ENCODE data around the gene TTC32. TPM values are rescaled to one million over a fixed set of nuclear protein-coding genes. Genes with fewer than 3 reads are reported as not detected.
"Not testable (repeated sequence)": the region's sequence is repeated elsewhere in the genome, so short reads cannot be mapped to it uniquely, and the experiment has no call there.

The TTC32 gene
- polyA plus RNA-seq, 6 donors from 2014 or later = 29.8 to 46.2 (median 35.8) TPM

DNA sequence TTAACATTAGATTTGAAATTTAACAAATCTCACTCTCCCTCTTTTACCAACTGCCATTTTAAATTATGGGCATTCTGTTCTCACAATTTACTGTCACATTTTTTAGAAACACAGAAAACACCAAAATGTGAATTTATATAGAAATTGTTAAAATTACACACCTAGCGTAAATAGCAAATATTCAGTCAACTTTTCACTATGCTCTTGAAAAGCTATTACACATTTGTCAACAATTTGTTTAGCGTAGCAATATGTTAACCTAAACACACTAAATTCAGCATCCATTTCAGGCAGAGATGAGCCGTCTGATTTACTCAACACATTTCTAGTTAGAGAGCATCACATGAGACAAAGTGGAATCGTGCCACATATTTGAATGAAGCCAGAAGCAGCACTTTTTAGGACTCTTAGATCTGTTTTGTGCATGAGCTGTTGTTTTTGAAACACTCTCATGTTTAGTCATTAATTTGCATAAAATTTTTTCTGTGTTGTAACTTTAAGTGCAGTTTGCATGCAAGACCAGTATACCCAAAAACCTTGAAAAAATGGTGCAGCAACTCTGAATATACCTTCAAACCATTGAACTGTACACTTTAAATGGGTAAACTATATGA lies 8.2 kb downstream of the TTC32 start:
- Mint-ChIP-seq H3K4me1 (peaks cover 9 to 39% (median 29%) of the 10 kb centered on the region in 3 donors), H3K9me3 (peaks cover 3 to 7% (median 4%) of the 10 kb centered on the region in 7 donors), H3K27me3 (no peaks in the 10 kb centered on the region), H3K4me3 (no peak overlapping the region), H3K36me3 (peaks cover 0 to 6% of the 10 kb centered on the region in 2 donors), H3K27ac (no peak overlapping the region)
- no peak for ATAC-seq (ENCODE audit: low read depth in 2 of 2)
- DNase-seq = no peak

DNA sequence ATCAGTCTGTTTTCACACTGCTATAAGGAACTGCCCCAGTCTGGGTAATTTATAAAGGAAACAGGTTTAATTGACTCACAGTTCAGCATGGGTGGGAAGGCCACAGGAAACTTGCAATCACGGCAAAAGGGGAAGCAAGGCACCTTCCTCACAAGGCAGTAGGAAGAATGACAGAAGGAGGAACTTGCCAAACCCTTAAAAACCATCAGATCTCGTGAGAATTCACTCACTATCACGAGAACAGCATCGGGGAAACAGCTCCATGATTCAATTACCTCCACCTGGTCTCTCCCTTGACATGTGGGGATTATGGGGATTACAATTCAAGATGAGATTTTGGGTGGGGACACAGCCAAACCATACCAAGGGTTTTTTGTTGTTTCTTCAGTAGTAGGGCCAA lies 9.8 kb downstream of the TTC32 start:
- peak overlapping the region in 4 of 6 donors; percentile 58 to 81 (median 70) for H3K27ac Mint-ChIP-seq
- peak overlapping the region in 7 of 8 donors; percentile 4 to 84 (median 34) for H3K4me3 Mint-ChIP-seq
- H3K4me1 Mint-ChIP-seq = peaks cover 5 to 24% (median 20%) of the 10 kb centered on the region in 3 donors
- ATAC-seq (ENCODE audit: low read depth in 2 of 2) (peak; percentile 71 to 95), DNase-seq (peak; percentile 52)
- H3K27me3 Mint-ChIP-seq, H3K9me3 Mint-ChIP-seq, H3K36me3 Mint-ChIP-seq: not testable (repeated sequence)

DNA sequence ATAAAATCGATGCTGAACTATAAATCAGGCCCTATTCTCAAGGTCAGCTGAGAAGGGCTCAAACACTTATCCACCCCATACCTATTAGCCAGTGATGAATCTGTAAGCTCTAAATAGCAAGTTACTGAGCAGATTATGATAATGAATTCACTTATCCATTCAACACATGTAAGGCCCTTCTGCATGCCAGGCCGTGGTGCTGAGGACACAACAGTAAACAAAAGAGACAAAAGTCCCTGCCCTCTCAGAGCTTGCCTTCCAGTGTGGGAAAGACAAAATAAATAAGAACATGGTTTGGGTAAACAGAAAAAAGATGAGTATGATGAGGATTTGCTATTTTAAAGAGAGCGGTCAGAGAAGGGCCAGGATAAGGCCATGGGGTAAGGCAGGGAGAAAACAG lies 11.7 kb downstream of the TTC32 start:
- H3K4me1 Mint-ChIP-seq = peaks cover 5 to 25% (median 20%) of the 10 kb centered on the region in 3 donors
- peaks cover 3 to 7% (median 4%) of the 10 kb centered on the region in 7 donors for H3K9me3 Mint-ChIP-seq
- DNase-seq = no peak
- H3K27me3 Mint-ChIP-seq = no peaks in the 10 kb centered on the region
- peak overlapping the region in 1 of 8 donors; percentile 4 for H3K4me3 Mint-ChIP-seq
- ATAC-seq (ENCODE audit: low read depth in 2 of 2) = no peak
- H3K27ac Mint-ChIP-seq = peak overlapping the region in 2 of 6 donors; percentile 37 to 68
- peaks cover 0 to 6% of the 10 kb centered on the region in 2 donors for H3K36me3 Mint-ChIP-seq

- no peak for ATAC-seq (ENCODE audit: low read depth in 2 of 2)
- peaks cover 3 to 7% (median 4%) of the 10 kb centered on the region in 7 donors for H3K9me3 Mint-ChIP-seq
- DNase-seq = no peak
- H3K27ac Mint-ChIP-seq = peak overlapping the region in 1 of 6 donors; percentile 5
- H3K4me1 Mint-ChIP-seq = peaks cover 5 to 19% (median 14%) of the 10 kb centered on the region in 3 donors
- H3K27me3 Mint-ChIP-seq = no peaks in the 10 kb centered on the region
- H3K36me3 Mint-ChIP-seq = peaks cover 0 to 6% of the 10 kb centered on the region in 2 donors
- no peak overlapping the region for H3K4me3 Mint-ChIP-seq
These were observed 13.0 kb downstream of the TTC32 start for GRCh38 chr2:19888831-19889230.

DNA sequence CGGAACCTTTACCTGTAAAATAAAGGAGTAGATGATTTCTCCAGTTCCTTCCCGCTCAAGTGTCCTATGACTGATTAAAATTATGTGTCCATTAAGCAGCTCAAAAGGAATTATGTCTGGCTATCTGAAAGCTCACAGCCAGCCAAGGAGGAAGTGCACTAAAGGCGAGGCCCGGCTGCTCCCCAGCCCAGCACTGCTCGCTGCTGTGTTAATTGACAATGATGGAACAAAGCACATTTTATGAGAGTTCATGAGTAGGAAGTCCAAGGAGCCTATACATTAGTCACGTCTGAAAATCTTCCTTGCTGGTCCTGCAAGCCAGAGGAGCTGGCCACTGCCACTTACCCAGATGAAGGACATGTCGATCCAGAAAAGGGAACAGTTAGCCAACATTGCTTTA lies 14.3 kb downstream of the TTC32 start:
- Mint-ChIP-seq H3K4me1 (peaks cover 5 to 19% (median 14%) of the 10 kb centered on the region in 3 donors), H3K4me3 (no peak overlapping the region), H3K27ac (no peak overlapping the region), H3K36me3 (peaks cover 0 to 6% of the 10 kb centered on the region in 2 donors), H3K27me3 (no peaks in the 10 kb centered on the region), H3K9me3 (peaks cover 3 to 7% (median 4%) of the 10 kb centered on the region in 7 donors)
- no peak for ATAC-seq (ENCODE audit: low read depth in 2 of 2)
- DNase-seq = no peak

DNA sequence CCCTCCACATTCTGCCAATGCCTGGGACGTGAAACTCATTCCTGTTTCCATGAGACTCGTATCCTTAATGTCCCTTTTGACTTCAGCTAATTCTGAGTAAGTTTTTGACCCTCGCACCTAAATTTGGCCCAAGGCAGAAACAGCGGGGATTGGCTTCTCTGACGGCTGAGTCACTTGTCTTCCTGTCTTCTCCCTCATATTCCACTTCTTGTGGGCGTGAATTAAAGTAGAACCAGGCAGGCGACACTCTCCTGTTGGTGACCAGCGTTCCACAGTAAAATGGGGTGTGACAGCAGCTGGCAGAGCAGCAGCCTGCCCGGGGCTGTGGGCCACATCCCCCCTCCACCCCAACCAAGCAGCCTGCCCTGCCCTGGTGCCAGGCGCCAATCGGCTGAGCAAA lies 15.5 kb downstream of the TTC32 start:
- peaks cover 0 to 7% (median 7%) of the 10 kb centered on the region in 3 donors for H3K4me1 Mint-ChIP-seq
- DNase-seq (no peak), ATAC-seq (ENCODE audit: low read depth in 2 of 2) (no peak)
- H3K36me3 Mint-ChIP-seq = no peaks in the 10 kb centered on the region
- H3K27ac Mint-ChIP-seq = peak overlapping the region in 1 of 6 donors; percentile 82
- H3K4me3 Mint-ChIP-seq = no peak overlapping the region
- H3K27me3 Mint-ChIP-seq = no peaks in the 10 kb centered on the region
- no peaks in the 10 kb centered on the region for H3K9me3 Mint-ChIP-seq

GRCh38 chr2:19885791-19886190 lies 16.0 kb downstream of the TTC32 start:
- no peaks in the 10 kb centered on the region for H3K27me3 Mint-ChIP-seq
- H3K4me1 Mint-ChIP-seq = peaks cover 0 to 7% (median 6%) of the 10 kb centered on the region in 3 donors
- H3K9me3 Mint-ChIP-seq = no peaks in the 10 kb centered on the region
- peaks cover 0 to 1% of the 10 kb centered on the region in 2 donors for H3K36me3 Mint-ChIP-seq
- no peak overlapping the region for H3K4me3 Mint-ChIP-seq
- DNase-seq (no peak), ATAC-seq (ENCODE audit: low read depth in 2 of 2) (no peak)
- peak overlapping the region in 2 of 6 donors; percentile 59 to 85 for H3K27ac Mint-ChIP-seq

- Mint-ChIP-seq H3K9me3 (no peaks in the 10 kb centered on the region), H3K36me3 (peaks cover 0 to 9% of the 10 kb centered on the region in 2 donors), H3K4me1 (peaks cover 0 to 4% (median 0%) of the 10 kb centered on the region in 3 donors), H3K4me3 (peak overlapping the region in 1 of 8 donors; percentile 47), H3K27me3 (no peaks in the 10 kb centered on the region), H3K27ac (peak overlapping the region in 1 of 6 donors; percentile 47)
- ATAC-seq (ENCODE audit: low read depth in 2 of 2) = no peak
- DNase-seq = no peak
These were observed 17.6 kb downstream of the TTC32 start for GRCh38 chr2:19883971-19884720.

DNA sequence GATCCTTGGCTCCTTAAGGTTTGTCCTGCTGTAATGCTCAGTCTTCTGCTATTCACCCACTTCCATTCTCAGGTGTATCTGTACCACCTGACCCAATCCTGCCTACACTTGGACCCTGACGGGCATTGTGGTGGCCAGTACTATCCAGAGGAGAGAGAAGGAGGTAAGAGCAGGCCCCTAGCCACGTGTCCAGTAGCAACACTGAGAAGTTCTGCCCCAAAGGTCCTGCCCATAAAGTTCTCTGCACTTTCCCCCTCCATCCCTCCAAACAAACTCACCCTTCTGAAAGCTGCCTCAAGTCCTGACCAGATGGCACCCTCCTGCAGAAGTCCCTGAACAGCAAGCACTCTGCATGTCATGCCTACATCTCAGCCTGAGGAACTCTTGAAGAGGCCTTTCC lies 18.3 kb downstream of the TTC32 start:
- ATAC-seq (ENCODE audit: low read depth in 2 of 2) (no peak), DNase-seq (no peak)
- Mint-ChIP-seq H3K27ac (peak overlapping the region in 1 of 6 donors; percentile 48), H3K9me3 (no peaks in the 10 kb centered on the region), H3K36me3 (peaks cover 0 to 10% of the 10 kb centered on the region in 2 donors), H3K27me3 (no peaks in the 10 kb centered on the region), H3K4me3 (no peak overlapping the region), H3K4me1 (peaks cover 0 to 4% (median 0%) of the 10 kb centered on the region in 3 donors)

- Mint-ChIP-seq H3K27me3 (no peaks in the 10 kb centered on the region), H3K4me3 (no peak overlapping the region), H3K36me3 (peaks cover 0 to 10% of the 10 kb centered on the region in 2 donors), H3K9me3 (no peaks in the 10 kb centered on the region), H3K4me1 (peaks cover 0 to 4% (median 0%) of the 10 kb centered on the region in 3 donors), H3K27ac (peak overlapping the region in 1 of 6 donors; percentile 11)
- no peak for DNase-seq
- ATAC-seq (ENCODE audit: low read depth in 2 of 2) = no peak
These were observed 19.5 kb downstream of the TTC32 start for GRCh38 chr2:19882286-19882685.

- H3K27ac Mint-ChIP-seq = no peak overlapping the region
- no peak overlapping the region for H3K4me3 Mint-ChIP-seq
- H3K4me1 Mint-ChIP-seq = peaks cover 0 to 4% (median 0%) of the 10 kb centered on the region in 3 donors
- ATAC-seq (ENCODE audit: low read depth in 2 of 2) = no peak
- H3K9me3 Mint-ChIP-seq = no peaks in the 10 kb centered on the region
- H3K36me3 Mint-ChIP-seq = peaks cover 0 to 11% of the 10 kb centered on the region in 2 donors
- no peak for DNase-seq
- H3K27me3 Mint-ChIP-seq = no peaks in the 10 kb centered on the region
These were observed 19.9 kb downstream of the TTC32 start for GRCh38 chr2:19881908-19882265.

- peaks cover 0 to 15% of the 10 kb centered on the region in 2 donors for H3K36me3 Mint-ChIP-seq
- no peaks in the 10 kb centered on the region for H3K27me3 Mint-ChIP-seq
- no peak for ATAC-seq (ENCODE audit: low read depth in 2 of 2)
- no peak for DNase-seq
- H3K9me3 Mint-ChIP-seq = no peaks in the 10 kb centered on the region
- no peak overlapping the region for H3K4me3 Mint-ChIP-seq
- no peak overlapping the region for H3K27ac Mint-ChIP-seq
- H3K4me1 Mint-ChIP-seq = peaks cover 0 to 4% (median 0%) of the 10 kb centered on the region in 3 donors
These were observed 20.4 kb downstream of the TTC32 start for GRCh38 chr2:19881221-19881907.

- not testable (repeated sequence) for H3K4me3 Mint-ChIP-seq; H3K4me1 Mint-ChIP-seq; DNase-seq; H3K27ac Mint-ChIP-seq; H3K9me3 Mint-ChIP-seq; ATAC-seq (ENCODE audit: low read depth in 2 of 2); H3K27me3 Mint-ChIP-seq
- H3K36me3 Mint-ChIP-seq = peaks cover 0 to 15% of the 10 kb centered on the region in 2 donors
These were observed 21.6 kb downstream of the TTC32 start for GRCh38 chr2:19880191-19880590.

Measured in naive B cell (primary cell).